HG02885 (cell line): ENCODE measurements around the gene WDR77.

Experiments
- ATAC-seq: cut with Tn5 transposase; IDR thresholded peaks from one replicate; pipeline ENCODE4 v1.9.1; 2021; ENCODE audit warnings: mild to moderate bottlenecking; ENCODE audit not compliant: unreplicated experiment, poor library complexity

The WDR77 gene

DNA sequence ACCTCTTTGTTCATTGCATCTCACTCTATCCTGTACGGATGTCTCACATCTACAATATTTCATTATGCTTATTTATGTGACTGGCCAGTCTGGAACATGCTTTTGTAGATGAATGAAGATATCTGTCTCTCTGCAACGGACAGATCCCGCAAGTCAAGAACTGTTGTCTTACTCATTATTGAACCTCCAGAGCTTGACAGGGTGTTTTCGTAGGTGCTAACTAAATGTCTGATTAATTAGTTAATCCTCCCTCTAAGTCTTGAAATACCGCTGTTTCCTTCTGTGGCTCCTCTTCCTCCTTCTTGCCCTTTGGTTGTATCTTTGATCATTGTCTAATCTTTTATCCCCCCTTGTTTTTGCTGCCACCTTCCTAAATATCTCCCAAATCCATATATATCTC, 21.5 kb upstream of the WDR77 start:
- ATAC-seq, result no peak

- no peak for ATAC-seq
These were observed 20.5 kb upstream of the WDR77 start for GRCh38 chr1:111469539-111469938.

DNA sequence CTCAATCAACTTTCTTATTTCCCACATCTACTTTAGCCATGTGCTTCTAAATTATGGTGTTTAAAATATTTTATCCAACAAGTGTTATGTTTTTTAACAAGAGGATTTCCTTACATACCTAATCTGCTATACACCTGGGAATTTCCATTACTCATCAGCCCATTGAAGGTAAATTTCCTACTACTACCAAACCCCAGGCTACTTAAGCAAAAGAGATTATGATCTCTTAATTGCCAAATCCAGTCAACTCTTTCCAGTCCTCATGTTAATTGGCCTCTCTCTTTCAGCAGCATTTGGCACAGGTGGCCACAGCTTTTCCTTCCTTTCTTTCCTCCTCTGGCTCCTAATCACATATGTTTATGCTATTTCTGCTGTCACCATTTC, 19.7 kb upstream of the WDR77 start:
- no peak for ATAC-seq

GRCh38 chr1:111467865-111468716, 19.0 kb upstream of the WDR77 start:
- no peak for ATAC-seq

DNA sequence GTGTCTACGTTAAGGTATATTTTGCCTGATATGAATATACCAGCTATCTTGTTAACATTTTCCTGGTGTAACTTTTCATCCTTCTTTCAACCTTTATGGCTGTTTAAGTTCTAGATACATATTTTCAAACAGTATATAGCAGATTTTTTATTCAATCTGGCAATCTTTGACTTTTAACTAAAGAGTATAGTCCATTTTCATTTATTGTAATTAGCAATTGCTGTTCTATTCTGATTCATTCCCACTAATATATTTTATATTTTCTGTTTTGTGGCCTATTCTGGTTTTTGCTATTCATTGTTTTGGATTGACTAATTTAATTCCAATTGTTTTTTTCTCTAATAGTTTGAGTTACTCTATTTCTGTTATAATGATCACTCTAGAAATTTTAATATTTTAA, 17.4 kb upstream of the WDR77 start:
- ATAC-seq, result no peak

GRCh38 chr1:111465754-111466153, 16.7 kb upstream of the WDR77 start:
- ATAC-seq, result no peak

DNA sequence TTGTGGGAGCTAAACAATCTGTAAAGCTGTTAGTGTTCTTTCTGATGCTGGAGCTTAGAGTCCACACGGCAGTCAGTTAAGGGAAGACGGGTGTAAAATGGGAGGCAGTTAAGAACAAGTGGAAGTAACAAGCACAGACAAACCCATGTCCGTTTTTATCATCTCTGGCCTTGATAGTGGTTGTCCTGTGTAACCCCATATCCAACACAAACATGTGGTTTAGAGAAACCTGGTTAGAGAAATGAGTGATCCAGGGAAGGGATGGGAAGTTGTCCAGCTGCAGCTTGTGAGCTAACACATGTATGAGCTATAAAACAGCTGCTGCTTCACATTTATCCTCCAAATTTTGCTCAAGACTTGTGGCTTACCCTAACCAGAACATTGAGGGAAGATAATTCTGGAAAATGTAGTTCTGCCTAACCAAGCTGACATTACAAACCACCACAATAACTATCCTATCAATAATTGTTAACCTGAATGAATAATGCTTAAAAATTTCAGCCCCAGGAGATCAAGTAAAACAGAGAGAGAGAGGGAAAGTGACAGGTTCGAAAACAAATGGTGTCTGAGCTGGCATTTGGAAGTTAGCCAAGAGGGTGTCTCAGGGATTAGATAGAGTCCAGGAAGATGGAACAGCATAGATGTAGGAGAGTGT, 14.1 kb upstream of the WDR77 start:
- no peak for ATAC-seq

DNA sequence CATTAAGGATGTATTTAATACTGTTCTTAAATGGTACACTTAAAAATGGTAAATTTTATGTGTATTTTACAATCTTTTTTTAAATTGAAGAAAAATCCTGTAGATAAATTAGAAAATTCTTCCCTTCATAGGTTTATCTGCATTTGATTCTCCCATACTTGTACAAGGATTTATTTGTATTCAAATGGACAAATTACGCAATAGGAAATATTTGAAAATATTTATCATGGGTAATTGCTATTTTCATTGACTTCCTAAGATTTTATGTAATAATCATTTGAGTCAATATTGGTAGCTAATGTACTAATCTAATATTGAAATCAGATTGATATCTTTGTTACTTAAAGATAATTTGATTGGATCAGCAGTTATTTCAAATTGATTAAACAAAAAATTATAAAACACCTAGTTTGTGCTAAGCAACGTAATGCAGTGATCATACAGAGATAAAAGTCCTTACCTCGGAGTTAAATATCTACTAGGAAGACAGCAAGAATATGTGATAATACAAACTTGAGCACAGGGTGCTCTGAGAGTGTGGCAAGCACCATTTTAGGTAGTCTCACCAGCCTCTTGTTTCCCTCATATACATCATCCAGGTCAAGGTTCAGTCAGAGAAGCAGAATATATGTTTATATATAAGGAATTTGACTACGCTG, 13.4 kb upstream of the WDR77 start:
- no peak for ATAC-seq

- no peak for ATAC-seq
These were observed 12.7 kb upstream of the WDR77 start for GRCh38 chr1:111461765-111462164.

- no peak for ATAC-seq
These were observed 6.6 kb upstream of the WDR77 start for GRCh38 chr1:111455642-111456031.

- ATAC-seq, result no peak
These were observed 6.0 kb upstream of the WDR77 start for GRCh38 chr1:111454859-111455641.

GRCh38 chr1:111453706-111454105, 4.7 kb upstream of the WDR77 start:
- ATAC-seq, result no peak

DNA sequence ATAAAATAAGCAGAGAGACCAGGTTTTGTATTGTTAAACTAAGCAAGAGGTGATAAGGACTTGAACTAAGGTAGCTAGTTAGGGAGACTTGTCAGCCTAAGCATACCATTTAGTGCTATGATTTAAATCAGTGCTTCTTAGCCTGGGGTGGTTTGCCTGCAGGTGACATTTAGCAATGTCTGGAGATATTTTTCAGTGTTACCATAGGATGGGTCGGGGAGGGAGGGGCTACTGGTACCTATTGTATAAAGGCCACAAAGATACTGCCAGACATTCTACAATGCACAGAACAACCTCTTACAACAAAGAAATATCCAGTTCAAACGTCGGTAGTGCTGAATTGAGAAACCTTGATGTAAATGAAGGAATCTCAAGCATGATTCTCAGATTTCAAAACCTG, 3.5 kb upstream of the WDR77 start:
- no peak for ATAC-seq

DNA sequence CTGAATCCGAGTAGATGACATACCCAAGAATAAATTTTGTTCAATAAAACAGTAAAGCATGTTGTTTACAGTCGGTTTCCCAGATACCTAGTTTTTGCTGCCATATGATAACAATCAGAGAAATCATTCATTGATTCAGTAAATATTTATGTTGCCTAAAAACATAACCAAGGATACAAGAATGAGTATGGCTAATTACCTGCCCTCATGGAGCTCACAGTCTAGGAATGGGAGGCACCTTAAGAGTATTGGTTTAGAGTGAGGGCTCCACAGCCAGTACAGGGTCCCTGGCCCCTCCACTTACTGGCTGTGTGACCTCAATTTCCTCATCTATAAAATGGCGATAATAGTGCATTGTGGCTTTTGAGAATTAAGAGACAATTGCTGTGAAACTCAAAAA, 1.1 kb upstream of the WDR77 start:
- ATAC-seq, result no peak

GRCh38 chr1:111449703-111450017, 604 bp upstream of the WDR77 start:
- no peak for ATAC-seq

DNA sequence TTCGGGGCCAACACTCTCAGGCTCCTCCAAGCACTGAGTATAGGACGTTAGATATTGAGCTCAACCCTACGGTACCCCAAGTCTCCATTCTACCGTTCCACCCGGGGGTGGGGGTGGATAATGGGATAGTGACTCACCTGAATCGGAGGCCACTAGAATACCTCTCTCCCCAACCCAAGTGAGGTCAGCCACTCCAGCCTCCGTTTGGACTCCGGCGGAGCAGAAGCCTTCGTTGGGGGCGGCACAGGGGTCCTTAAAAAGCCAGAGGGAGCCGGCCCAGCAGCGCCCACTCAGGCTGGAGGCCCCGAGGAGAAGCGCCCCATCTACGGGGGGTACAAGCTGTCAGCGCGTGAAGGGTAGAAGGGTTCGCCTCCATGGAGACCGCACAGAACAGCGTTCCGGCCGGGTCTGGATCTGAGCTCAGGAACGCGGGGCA, 556 bp downstream of the WDR77 start:
- ATAC-seq, result peak; percentile 18

- ATAC-seq, result no peak
These were observed 1.8 kb downstream of the WDR77 start for GRCh38 chr1:111446967-111447892.

DNA sequence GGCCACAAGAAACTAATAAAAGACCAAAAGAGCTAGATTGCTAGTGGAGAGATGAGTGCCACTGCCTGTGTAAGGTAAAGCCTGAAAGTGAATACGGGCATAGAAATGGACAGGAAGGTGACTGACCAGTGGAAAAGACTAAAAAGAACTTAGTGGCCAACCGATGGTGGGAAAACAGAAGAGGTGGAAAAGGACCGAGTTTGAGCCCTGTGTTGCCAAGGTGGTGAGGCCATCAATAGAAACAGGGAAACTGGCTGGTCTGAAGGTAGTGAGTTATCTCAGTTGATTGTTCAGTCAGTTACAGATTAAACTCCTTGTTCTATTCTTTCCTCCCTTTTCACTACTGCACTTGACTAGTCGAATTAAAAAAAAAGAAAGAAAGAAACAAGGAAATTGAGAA, 2.5 kb downstream of the WDR77 start:
- no peak for ATAC-seq

DNA sequence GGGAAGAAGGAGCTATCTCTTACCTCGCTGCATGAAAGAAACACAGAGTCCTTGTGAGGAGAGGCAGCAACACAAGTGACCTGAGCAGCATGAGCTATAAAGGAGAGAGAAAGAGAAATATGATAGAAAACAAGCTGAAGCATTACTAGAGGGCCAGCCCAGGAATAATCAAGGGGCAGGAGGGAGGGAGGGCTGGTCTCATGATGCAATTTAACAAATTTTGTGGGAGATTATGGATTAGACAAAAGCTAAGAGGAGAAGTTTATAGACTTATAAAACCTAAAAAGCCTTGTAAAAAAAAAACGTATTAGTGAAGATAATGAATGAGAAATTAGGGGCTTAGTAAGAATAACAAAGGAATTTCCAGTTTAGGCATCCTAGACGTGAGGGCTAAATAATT, 5.0 kb downstream of the WDR77 start:
- ATAC-seq, result no peak

DNA sequence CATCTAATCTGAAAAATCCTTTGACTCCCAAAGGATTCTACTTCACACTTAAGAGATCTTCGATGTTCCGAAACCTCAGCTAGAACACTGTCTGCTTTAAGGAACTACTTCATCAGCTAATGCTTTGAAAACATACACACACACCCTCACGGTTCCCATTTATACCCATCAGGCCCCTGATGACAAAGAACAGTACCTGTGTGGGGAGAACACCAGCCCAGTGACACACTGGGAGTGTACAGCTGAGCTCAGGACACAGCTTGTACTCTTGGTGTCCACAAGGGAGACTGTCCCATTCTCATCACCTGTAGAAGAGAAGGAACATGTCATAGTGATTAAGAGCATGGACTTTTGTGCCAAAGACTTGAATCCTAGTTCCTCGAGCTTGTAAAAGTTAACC, 6.6 kb downstream of the WDR77 start:
- ATAC-seq, result peak; percentile 46
